Left lung (tissue), 10 donors: ENCODE measurements around the gene CHURC1. TPM values are rescaled to one million over a fixed set of nuclear protein-coding genes. Genes with fewer than 3 reads are reported as not detected.
A peak's percentile ranks its signal among the peaks of the same experiment; 100 is the strongest.

Experiments used
- ATAC-seq: fragments of 200-7000 bp; cut with Tn5 transposase; one replicate; pipeline ENCODE4 v1.9.1; 2020; ENCODE audit warnings: moderate library complexity
- DNase-seq, 4 donors: peaks; one replicate each; pipeline ENCODE4 v3.0.0-alpha.2; 2013 to 2020
- H3K27ac ChIP-seq, 2 donors: fragments of 200-600 bp; sonication (generic) in 1 of 2; one replicate each; pipeline versions ENCODE4 v1.5.0 to v1.8.0; 2020 to 2021
- H3K27me3 ChIP-seq, 2 donors: fragments of 200-600 bp; sonication (generic) in 1 of 2; one replicate each; pipeline versions ENCODE4 v1.5.0 to v1.8.0; 2020 to 2021
- H3K36me3 ChIP-seq, 2 donors: fragments of 200-600 bp; sonication (generic) in 1 of 2; one replicate each; pipeline versions ENCODE4 v1.5.0 to v1.8.0; 2020 to 2021
- H3K4me1 ChIP-seq, 2 donors: fragments of 200-600 bp; one replicate each; pipeline ENCODE4 v1.8.0; 2021
- H3K4me3 ChIP-seq, 2 donors: fragments of 200-600 bp; sonication (generic) in 1 of 2; one replicate each; pipeline versions ENCODE4 v1.5.0 to v1.8.0; 2020 to 2021; ENCODE audit warnings: mild to moderate bottlenecking in 1 of 2
- H3K9me3 ChIP-seq, 2 donors: fragments of 200-600 bp; sonication (generic) in 1 of 2; one replicate each; pipeline versions ENCODE4 v1.5.0 to v1.8.0; 2020 to 2021
- intact Hi-C, 2 donors: fragments of 100-400 bp; cut with DNase I; formaldehyde crosslinking; loops; one replicate each; pipeline versions ENCODE4 v1.11.2 to v1.14.2; 2022
- polyA plus RNA-seq, 6 donors: library from polyadenylated mRNA; unstranded; fragments of 120-200 nt; gene quantifications; one replicate each; pipeline ENCODE4 v1.2.1, GENCODE V29; 2013; ENCODE audit not compliant: insufficient read length in 6 of 6
- total RNA-seq, 2 donors: library from RNA; stranded (reverse); fragmentation: NEBNext Ultra II Directional; extraction: Animal tissue kit (Norgen Biotek cat#: 25700); gene quantifications; one replicate each; pipeline ENCODE4 v1.2.1, GENCODE V29; 2021
- TF ChIP-seq, protein P1 (sequence below), 2 donors: fragments of 200-600 bp; sonication (generic) in 1 of 2; IDR thresholded peaks; one replicate each; pipeline versions ENCODE4 v1.5.0 to v1.8.0; 2021; ENCODE audit warnings: antibody characterized with exemption in 2 of 2
- donor health status: DM: no; HTN: yes; CAD: no.
- donor health status: DM: no; HTN: no; CAD: no.

The CHURC1 gene
- total and polyA plus RNA-seq, 8 donors, result 46.8 to 70.2 (median 58.9) TPM

DNA sequence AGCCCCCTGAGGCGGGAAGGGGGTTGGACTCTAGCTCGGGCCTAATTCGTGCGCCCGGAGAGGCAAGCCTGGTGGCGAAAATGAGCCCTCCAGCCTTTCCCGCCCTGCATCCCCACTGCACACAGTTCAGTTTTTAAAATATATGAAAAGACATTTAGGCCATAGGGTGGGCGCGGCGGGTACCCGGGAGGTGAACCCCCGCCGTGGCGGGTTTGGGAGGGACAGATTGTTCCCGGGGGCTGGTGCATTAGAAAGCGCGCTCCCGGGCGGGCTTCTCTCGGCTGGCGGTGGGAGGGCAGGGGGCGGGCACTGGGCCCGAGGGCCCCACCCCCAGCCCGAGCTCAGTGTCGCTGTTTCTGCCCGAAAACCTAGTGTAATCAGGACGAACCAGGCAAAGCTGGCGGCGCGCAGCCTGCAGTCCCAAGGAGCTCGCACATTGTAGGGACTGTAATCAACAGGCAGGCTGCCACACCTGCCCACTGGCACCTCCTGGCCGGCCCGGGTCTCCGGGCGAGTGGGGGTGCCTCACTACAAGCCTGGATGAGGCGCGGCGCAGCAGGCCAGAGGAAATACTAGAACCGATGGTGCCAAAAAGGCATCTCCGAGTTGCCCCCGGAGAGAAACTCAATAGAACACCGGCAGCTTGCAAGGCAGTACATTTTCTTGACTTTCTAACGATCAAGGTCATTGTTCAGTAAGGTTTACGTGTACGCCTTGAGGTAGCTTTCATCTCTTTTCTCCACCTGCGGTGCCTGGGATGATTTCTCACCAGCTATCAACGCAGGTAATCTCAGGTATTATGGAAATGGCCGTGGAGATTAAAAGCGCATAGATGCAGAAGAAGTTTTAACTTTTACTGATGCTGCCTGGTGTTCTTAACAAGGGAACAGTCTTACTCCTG, 33.8 kb upstream of the CHURC1 start:
- TF ChIP-seq, protein P1, sequence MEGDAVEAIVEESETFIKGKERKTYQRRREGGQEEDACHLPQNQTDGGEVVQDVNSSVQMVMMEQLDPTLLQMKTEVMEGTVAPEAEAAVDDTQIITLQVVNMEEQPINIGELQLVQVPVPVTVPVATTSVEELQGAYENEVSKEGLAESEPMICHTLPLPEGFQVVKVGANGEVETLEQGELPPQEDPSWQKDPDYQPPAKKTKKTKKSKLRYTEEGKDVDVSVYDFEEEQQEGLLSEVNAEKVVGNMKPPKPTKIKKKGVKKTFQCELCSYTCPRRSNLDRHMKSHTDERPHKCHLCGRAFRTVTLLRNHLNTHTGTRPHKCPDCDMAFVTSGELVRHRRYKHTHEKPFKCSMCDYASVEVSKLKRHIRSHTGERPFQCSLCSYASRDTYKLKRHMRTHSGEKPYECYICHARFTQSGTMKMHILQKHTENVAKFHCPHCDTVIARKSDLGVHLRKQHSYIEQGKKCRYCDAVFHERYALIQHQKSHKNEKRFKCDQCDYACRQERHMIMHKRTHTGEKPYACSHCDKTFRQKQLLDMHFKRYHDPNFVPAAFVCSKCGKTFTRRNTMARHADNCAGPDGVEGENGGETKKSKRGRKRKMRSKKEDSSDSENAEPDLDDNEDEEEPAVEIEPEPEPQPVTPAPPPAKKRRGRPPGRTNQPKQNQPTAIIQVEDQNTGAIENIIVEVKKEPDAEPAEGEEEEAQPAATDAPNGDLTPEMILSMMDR (IDR thresholded peaks at IDR 0.05), result no peak
- DNase-seq (peak; percentile 22 to 85 (median 46)), ATAC-seq (peak; percentile 94)
- peak overlapping the region; percentile 43 to 49 for H3K4me3 ChIP-seq
- intact Hi-C loops, result no loop called here
- H3K36me3 ChIP-seq, result no peaks in the 10 kb centered on the region
- H3K4me1 ChIP-seq, result peaks cover 0 to 23% of the 10 kb centered on the region in 2 donors
- no peak overlapping the region for H3K27ac ChIP-seq
- no peaks in the 10 kb centered on the region for H3K9me3 ChIP-seq
- H3K27me3 ChIP-seq, result peaks cover 28 to 74% of the 10 kb centered on the region in 2 donors

DNA sequence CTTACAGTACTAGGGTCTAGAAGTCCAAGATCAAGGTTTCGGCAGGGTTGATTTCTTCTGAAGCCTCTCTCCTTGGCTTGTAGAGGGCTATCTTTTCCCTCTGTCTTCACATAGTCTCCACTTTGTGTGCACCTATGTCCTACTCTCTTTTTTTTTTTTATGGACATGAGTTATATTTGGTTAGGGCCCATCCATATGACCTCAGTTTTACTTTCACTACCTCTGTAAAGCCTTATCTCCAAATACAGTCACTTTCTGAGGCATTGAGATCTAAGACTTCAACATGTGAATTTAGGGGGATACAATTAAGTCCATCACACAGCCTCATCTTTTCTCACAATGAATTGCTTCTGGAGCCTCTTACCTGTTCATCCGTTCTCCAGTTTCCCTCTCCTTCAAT, 28.7 kb upstream of the CHURC1 start:
- Histone ChIP-seq H3K4me1 (peaks cover 0 to 4% of the 10 kb centered on the region in 2 donors), H3K27ac (no peak overlapping the region), H3K4me3 (no peak overlapping the region), H3K27me3 (peaks cover 14 to 49% of the 10 kb centered on the region in 2 donors), H3K9me3 (no peaks in the 10 kb centered on the region), H3K36me3 (no peaks in the 10 kb centered on the region)
- TF ChIP-seq, protein P1 (IDR thresholded peaks at IDR 0.05), result no peak
- DNase-seq (no peak), ATAC-seq (no peak)
- intact Hi-C loops, result no loop called here

DNA sequence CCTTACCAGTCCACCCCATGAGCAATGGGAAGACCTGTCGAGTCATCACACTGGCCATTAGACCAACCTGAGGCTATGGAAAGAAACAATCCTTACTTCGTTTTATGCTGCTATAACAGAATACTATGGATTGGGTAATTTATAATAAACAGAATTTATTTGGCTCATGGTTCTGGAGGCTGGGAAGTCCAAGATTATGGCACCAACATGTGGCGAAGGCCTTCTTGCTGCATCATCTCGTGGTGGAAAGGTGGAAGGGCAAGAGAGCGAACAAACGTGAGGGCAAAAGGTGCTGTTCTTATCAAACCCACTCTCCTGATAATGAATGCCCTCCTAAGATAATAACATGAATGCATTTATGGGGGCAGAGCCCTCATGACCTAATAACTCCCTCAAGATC, 24.9 kb upstream of the CHURC1 start:
- no peak overlapping the region for H3K27ac ChIP-seq
- no peaks in the 10 kb centered on the region for H3K36me3 ChIP-seq
- ATAC-seq, result no peak
- H3K27me3 ChIP-seq, result peaks cover 3 to 21% of the 10 kb centered on the region in 2 donors
- no peak overlapping the region for H3K4me3 ChIP-seq
- H3K9me3 ChIP-seq, result no peaks in the 10 kb centered on the region
- TF ChIP-seq, protein P1 (IDR thresholded peaks at IDR 0.05), result no peak
- DNase-seq, result no peak
- intact Hi-C loops, result no loop called here
- no peaks in the 10 kb centered on the region for H3K4me1 ChIP-seq

DNA sequence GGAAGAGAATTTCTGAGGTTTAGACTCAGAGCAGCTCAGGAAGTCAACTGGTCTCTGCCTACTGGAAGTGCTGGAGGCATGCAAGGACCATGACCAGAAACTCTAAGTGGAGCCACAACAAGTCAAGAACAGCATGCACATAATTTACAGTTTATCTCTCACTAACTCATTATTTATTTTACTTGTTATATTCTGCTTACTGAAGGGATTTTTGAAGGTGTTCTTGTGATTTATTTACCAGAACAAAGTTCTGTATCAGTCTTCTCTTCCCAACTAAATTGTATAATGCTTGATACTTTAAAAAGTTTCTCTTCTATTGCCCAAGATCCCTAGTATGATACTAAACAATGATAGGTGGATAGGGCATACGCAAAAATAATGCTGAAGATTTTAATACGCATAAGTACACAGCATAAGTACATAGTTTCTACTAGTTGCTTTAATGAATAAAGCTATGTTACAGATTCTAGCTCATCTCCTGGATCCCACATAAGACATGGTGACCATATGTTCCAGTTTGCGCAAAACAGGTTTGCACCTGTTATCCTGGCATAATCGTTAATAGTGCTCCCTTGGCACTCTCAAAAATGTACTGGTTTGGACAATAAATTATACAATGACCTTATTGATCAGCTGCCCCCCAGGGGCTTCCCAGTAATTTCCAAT, 22.9 kb upstream of the CHURC1 start:
- intact Hi-C loops, result no loop called here

More for the DNA sequence above, 22.9 kb upstream of the CHURC1 start:
- no peaks in the 10 kb centered on the region for H3K9me3 ChIP-seq
- ATAC-seq (no peak), DNase-seq (no peak)
- H3K4me3 ChIP-seq, result no peak overlapping the region
- TF ChIP-seq, protein P1 (IDR thresholded peaks at IDR 0.05), result no peak
- H3K27me3 ChIP-seq, result peaks cover 3 to 21% of the 10 kb centered on the region in 2 donors
- H3K36me3 ChIP-seq, result no peaks in the 10 kb centered on the region
- no peak overlapping the region for H3K27ac ChIP-seq
- H3K4me1 ChIP-seq, result no peaks in the 10 kb centered on the region
